Subcutaneous adipose tissue (tissue), 4 donors: ENCODE results near the gene CCZ1B. TPM values are rescaled to one million over a fixed set of nuclear protein-coding genes. Genes with fewer than 3 reads are reported as not detected.
"Not testable (repeated sequence)": the region's sequence is repeated elsewhere in the genome, so short reads cannot be mapped to it uniquely, and the experiment has no call there.

Experiments
- total RNA-seq, 4 donors: library from RNA; depleted of rRNA; stranded (reverse); fragments of >200 nt; gene quantifications; one replicate each; pipeline ENCODE4 v1.1.0, GENCODE V29; 2016
- TF ChIP-seq, protein P1 (sequence below): fragments of 450-650 bp; IDR thresholded peaks from one replicate; pipeline ENCODE4 v1.5.1; 2016; ENCODE audit warnings: low read depth, mild to moderate bottlenecking, control low read depth, antibody characterized with exemption, moderate library complexity

Gene CCZ1B
- total RNA-seq: 10 to 100 TPM; 47.1 to 64.8 (median 52.7) TPM

DNA sequence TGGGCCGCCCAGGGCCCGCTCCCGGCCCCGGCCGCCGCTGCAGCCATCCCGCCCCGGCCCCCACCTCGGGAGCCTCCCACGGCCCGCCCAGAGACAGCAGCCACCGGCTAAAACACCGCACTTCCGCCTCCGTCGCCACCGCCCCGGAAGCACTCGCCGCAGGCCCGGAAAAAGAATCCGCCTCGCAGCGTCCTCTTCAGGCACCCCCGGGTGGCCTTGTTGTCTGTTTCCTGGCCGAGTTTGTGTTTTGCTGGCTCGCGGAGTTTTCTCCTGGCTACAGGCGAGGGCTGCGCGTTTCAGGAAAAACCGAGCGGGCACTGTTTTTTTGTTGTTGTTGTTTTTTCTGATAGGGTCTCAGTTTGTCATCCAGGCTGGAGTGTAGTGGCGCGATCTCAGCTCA lies at the start of gene CCZ1B:
TSS of gene CCZ1B (minus strand) at position 125 of the 400 bp plus-strand sequence. CDS start at position 47, 78 bp downstream.
- TF ChIP-seq, protein P1, sequence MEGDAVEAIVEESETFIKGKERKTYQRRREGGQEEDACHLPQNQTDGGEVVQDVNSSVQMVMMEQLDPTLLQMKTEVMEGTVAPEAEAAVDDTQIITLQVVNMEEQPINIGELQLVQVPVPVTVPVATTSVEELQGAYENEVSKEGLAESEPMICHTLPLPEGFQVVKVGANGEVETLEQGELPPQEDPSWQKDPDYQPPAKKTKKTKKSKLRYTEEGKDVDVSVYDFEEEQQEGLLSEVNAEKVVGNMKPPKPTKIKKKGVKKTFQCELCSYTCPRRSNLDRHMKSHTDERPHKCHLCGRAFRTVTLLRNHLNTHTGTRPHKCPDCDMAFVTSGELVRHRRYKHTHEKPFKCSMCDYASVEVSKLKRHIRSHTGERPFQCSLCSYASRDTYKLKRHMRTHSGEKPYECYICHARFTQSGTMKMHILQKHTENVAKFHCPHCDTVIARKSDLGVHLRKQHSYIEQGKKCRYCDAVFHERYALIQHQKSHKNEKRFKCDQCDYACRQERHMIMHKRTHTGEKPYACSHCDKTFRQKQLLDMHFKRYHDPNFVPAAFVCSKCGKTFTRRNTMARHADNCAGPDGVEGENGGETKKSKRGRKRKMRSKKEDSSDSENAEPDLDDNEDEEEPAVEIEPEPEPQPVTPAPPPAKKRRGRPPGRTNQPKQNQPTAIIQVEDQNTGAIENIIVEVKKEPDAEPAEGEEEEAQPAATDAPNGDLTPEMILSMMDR: not testable (repeated sequence)

DNA sequence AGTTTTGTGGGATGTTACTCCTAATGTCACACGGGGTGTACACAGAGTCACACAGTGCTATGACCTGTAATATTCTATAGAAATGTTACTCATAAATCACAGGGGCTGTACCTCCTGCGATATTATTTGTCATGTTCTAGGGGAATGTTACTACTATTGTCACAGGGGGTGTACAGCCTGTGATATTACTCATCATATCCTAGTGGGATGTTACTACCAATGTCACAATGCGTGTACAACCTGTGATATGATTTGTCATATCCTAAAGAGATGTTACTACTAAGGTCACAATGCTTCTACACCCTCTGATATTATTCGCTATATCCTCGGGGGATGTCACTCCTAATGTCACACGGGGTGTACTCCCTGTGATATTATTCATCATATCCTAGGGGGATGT lies 7.6 kb upstream of the CCZ1B start:
- TF ChIP-seq, protein P1: no peak

DNA sequence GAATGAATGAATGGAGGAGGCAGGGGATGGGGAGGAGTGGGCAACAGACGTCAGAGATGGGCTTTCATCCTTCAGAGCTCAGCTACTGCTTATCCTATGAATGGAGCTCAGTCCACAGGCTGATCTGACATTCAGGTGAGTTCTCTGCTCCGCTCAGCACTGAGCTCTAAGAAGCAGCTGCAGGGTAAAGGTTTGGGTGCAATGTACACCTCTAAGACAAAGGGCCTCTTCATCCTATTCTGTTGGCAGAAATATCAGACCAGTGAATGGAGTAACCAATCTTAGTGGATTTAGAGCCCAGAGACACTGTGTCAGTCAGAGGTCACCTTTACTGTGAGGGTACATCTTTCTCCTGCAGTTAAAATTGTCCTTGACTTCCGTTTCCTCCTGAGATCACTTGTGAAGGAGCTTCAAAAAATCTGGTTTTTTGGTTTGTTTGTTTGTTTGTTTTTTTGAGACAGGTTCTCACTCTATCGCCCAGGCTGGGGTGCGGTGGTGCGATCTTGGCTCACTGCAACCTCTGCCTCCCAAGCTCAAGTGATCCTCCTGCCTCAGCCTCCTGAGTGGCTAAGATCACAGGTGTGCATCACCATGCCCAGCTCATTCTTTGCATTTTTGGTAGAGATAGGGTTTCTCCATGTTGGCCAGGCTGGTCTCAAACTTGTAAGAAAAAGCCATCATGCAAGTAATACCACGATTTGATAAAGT lies 5.1 kb upstream of the CCZ1B start:
- TF ChIP-seq, protein P1: no peak

DNA sequence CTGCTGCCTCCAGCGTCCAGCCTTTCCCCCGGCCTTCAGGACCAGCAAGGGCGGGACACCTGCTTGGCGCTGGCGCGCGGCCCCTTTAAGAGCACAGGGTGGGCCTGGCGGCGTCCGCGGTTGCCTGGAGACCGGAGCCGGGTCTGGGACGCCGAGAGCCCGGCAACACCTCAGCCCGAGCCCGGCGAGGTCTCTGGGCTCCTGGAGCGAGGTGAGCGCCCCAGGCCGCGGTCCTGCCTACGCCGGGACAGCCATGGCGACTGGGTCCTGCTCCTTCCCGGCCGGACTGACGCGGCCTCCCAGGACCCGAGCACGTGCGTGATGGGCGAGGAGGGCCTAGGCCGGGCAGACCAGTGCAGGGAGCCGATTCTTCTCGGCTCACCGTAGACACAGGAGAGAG lies 72.1 kb downstream of the CCZ1B start, which contains the start of gene RSPH10B2:
TSS of gene RSPH10B2 (plus strand) at position 140 of the 400 bp plus-strand sequence. CDS start 3,575 bp downstream, outside the sequence.
- TF ChIP-seq, protein P1: not testable (repeated sequence)

Other genes with a start within 250 kb of the CCZ1B start
- gene ZDHHC4, start 248.8 kb downstream of the CCZ1B start, total RNA-seq: 10 to 100 TPM; 39.8 to 62.2 (median 44.2) TPM
- 10 to 100 TPM; 13.3 to 42.0 (median 23.3) TPM for gene INTS15, start 236.3 kb downstream of the CCZ1B start, total RNA-seq
- 1 to 10 TPM; 2.8 to 4.9 (median 4.6) TPM for gene ZNF853, start 210.7 kb downstream of the CCZ1B start, total RNA-seq
- gene ZNF316, start 189.0 kb downstream of the CCZ1B start, total RNA-seq: 10 to 100 TPM in 3 of 4 donors, 1 to 10 TPM in 1; 5.7 to 31.5 (median 11.7) TPM
- gene ZNF12, start 119.3 kb downstream of the CCZ1B start, total RNA-seq: 10 to 100 TPM; 17.3 to 27.2 (median 19.9) TPM
- gene RSPH10B2, start 72.2 kb downstream of the CCZ1B start, total RNA-seq: not detected